ENCODE data around the gene MOG.

The MOG gene

DNA sequence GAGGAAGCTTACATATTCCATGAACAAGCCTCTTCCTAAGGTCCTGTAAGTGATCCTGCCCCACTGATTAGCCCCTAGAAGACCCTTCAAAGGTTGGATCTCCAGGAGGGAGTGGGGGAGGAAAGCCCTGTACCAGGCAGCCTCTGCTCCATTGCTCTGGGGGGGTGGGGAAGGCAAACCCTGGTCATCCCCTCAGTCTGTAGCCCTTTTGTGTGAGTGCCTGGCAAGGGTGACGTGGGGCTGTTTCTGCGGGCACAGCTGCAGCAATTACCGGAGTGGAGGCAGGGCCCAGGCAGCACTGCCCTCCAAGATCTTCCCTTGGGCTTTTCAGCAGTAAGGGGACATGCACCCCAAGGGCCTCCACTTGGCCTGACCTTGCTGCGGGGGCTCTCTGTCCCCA lies at the start of gene MOG:
MOG (plus strand) TSS at position 295 of the 400 bp plus-strand sequence. CDS start 118 bp downstream, outside the sequence.
- no peak for DNase-seq

DNA sequence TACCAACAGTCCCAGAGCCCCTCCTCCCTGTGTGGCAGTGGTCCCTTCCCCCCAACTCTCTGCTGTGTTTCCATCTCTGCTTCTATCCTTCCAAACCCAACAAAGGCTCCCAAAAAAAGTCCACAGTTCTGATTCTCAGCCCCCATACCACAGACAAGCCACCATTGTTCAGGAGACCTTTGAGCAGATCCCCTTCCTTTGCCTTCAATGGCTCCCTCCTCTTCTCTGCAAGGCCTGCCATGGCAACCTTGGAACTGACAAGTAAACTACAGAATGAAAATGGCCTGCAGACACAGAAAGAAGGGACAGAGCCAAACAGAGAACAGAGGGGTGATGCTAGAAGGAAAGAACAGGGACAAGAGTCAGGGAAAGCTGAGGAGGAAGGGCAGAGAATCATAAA lies 48.8 kb upstream of the MOG start:
- no peak for DNase-seq

DNA sequence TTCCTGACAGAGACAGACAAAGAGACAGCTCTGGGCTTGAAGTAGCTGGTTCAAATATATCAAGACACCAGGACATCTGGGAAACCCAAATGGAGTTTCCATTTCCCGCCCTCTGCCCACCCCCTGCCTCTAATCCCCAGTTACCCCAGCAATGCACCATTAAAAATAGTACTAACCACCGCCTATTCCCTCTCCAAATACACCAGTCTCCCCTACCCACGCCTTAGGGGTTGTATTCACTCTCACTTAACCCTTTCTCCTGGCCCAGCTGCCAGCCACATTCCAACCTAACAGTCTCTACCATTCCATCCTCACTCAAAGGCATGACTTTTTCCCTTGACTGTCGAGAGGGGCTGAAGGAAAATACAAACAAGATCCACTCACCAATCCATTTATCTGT lies 46.4 kb upstream of the MOG start:
- DNase-seq = no peak

DNA sequence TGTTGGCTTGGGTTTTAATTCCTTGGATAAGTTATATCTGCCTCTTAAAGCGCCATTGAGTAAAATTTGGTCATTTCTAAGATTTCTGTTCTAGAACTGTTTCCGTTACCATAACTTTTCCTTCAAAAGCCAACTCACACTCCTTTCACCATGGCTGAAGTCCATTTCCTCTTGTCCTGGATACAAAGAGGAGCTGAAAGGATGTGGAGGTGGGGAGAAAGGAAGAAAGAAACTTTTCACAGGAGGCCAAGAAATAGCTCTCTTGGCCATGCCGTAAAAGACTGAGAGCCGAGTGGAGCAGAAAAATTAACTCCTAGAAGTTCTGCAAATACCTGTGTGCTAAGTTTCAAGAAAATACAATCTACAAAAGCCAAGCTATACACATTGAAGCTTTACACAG lies 45.5 kb upstream of the MOG start:
- no peak for DNase-seq

DNA sequence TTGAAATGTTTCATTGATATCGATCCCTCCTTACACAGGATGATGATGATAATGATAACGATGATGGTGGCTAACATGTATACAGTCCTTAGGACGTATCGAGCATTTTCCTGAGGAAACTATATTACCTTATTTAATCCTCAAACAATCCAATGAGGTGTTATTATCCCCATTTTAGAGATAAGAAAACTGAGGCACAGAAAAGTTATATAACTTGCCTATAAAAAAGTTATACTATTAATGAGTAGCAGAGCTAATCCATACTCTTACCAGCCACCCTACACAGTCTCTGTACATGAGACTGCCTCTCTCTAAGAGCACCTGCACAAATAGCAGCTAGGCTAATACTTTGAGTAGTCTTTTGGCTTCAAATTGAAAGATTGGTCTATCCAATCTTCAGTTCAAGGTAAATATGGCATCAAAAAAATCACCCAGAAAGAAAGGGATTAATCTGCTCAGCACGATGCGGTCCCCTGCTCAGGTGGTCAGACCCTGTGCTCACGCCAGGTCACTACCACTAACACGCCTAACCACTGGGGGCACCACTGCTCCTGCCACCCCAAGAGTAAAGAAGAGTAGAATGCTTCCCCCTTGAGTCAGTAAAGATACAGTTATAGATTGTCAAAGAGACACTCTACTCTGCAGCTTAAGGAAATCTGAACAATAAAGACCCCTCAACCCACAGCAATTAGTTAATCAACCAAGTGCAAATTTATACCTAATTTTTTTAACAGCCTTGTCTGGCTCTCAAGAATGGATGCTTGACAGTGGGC lies 38.9 kb upstream of the MOG start:
- DNase-seq = no peak

DNA sequence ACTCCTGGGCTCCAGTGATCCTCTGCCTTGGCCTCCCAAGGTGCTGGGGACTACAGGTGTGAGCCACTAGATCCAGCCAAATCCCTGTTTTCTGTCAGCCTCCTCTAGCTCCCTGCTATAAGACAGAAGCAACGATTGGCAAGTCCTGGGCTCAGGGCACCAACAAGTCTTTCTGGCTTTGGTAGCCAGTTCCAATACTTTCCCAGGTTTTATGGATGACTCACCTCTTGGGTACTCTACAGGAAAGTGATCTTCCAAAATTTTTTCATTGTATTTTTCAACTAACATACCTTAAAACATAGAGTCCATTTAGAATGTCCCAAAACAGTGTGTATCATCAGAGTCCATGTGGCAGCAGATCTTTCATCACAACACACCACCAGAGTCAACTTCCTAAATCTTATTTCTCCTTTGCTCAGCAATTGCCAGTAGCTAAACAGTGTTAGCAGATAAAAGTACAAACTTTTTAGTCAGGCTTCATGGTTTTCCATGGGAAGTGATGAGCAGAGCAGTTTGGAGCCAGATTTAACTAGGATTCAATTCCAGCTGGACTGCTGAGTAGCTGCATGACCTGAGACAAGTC lies 37.2 kb upstream of the MOG start:
- DNase-seq = no peak

DNA sequence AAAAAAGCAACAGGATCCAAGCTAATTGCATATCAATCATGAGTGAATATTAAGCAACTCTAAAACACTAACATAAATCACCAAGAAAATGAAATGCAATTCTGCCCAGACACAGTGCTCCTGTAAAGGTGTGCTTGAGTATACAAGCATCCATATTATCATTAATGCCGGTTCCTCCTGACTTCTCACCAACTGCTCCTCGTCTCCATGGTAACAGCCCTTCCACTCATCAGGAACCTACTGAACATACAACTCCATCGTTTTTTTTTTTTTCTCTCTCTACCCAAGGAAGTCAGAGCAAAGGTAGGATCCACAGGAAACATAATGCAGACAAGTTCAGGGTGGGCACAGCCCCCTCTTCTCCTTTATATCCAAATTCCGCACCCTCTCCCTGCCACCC lies 36.3 kb upstream of the MOG start:
- no peak for DNase-seq

DNA sequence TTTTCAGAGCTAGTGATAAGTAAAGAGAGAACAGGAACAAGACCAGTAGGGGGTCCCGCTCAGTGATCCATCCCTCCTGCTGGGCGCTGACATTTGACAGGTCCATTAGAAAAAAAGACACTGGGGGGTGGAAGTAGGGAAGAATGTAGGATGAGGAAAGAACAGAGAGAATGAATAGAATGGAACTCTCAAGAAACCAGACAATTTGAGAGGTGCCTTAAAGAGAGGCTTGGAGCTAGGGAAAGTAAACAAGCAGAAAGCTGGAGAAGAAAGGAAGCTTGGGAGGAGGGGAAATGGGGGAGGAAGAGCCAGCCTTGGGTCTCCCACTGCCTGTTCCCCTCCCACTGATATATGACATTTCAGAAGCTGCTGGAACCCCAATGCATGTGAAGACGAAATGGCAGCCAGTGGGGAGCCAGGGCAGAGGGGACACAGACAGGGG lies 32.4 kb upstream of the MOG start:
- DNase-seq = no peak

DNA sequence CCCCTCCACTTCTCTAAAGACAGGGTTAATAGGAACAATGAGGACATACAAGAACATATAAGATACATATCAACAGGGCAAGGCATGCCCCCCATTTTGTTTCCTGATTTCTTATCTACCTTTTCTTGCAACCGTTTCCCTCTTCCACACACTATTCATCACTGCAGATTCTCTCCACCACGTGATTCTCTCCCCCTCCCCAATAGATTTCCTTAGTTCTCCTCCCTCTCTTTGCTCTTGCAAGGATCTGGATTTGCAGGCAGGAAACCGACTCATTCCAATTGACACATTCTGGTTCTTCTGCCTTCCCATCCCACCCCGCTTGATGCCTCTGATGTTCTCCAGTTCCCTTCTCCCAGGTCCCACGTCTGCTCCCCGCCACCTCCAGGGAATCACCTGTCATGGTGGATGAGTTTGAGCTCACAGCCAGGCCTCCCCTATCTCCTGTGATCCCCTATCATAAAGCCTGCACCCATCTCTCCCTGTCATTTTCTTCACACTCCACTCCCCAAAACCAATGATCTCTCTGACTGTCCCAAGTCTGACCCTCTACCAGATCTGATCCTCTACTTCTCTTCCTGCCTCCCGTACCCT lies 31.5 kb upstream of the MOG start:
- DNase-seq = no peak

DNA sequence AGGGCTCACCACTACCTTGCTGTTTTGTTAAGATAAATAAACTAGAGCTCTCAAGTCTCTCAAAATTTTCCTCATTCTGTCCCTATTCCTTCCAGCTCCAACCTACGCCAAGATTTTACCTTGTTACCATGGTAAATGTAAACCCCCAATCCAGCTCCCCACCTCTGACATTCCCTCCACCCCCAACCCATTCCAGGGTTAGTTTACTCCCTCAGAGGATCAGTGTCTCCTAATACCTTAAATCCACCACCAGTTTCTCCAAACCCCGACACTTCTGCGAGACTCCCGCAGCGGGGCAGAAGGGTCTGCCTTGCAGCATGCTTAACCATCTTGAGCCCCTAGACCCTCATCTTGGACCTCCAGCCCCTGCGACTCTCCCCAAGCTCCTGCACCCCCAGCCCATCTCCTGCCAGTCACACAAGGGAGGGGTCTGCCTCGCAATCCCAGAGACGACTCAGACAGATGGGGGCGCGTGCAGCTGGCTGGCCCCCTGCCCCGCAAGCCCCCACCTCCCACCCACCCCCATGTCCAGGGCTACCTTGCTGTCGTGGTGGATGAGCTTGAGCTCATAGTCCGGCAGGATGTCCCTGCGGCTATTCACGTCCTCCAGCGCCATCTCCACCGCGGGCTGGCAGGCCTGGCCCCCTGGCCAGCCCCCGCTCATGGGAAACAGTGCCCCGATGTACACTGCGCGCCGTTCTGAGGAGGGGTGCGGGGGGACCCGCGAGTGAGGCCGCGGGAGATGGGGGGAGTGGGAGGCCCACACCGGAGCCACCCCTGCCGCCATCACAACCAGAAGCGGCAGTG lies 29.7 kb upstream of the MOG start:
- peak in 1 of 2 donors; percentile 13 for DNase-seq

DNA sequence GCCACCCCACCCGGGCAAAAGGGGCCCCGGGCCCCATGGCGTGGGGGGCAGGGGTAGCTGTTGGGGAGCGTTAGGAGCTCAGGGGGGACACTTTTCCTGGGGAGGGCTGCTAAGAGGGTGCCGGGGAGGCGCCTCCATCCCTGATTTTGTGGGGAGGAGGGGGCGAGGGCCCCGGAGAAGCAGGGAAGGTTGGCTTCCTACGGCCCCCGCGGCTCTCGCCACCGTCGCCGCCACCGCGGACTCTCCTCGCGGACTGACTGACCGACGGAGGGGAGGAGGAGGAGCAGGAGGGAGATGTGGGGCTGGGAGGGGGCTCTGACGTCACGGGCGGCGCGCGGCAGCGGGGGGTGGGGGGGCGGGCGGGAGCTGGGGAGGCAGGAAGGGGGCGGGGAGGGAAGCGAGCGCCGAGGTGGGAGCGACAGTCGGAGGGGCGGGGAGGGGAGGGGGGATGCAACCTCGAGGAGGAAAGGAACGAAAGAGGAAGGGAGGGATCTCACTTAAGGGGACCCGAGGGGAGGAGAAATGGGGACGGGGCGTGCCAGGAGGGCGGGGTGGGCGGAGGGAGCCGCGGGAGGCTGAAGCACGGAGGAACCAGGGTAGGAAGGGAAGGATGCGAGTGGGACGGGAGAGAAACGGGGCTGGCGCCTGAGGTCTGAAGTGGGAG lies 29.0 kb upstream of the MOG start:
- peak; percentile 59 to 64 for DNase-seq

DNA sequence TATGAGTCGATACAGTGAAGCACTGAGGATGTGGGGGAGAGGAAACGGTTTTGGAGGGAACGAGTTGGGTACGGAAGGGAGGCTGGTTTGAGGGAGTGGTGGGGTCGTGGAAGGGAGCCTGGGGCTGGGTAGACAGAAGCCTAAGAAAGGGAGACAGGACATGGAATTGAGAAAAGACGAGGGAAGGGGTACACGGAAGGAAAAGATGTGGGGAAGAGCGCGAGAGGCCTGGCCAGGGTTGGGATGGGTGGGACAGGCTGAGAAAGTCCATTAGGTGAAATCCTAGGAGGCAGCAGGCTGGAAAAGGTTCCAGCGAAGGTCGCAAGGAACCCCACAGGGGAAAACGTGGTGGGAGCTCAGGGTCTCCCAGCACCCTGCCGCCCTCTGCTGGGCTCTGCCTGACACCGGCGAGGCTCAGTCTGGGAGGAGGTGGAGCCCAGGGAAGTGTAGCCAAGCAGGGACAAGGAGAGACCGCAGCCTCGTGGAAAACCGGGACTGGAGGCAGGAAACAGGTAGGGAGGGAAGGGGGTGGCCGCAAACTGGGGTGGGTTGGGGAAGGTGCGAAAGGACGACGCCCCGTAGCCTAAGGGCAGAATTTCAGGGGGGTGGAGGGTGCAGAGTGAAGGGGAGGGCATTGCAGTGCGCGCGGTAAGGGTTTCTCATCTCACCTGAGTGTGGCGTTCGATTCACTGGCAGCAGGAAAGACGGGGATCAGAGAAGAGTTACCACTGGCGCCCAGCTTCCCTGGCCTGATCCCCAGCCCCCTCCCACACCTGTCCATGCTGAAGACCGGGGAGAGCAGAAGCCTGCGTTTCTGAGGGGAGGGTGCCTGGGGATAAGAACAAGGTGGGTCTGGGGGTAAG lies 28.2 kb upstream of the MOG start:
- DNase-seq = peak; percentile 58 to 61

DNA sequence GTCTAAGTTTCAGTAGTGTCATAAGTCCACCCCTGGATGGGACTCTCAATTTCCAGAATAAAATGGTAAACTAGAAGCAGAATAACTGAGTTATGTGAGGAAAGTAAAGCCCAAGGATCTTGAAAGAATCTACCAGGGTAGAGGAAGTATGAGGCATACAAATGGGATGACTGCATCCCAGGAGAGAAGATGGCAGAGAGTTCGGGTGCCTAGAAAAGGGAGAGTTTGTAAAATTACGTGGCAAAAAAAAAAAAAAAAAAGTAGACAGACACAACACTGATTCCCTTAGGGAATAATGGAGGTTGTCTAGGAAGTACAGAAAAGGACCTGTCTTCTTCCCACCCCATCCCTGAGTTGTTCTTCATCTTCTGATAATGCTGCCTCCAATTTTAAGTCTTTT lies 27.3 kb upstream of the MOG start:
- no peak for DNase-seq

DNA sequence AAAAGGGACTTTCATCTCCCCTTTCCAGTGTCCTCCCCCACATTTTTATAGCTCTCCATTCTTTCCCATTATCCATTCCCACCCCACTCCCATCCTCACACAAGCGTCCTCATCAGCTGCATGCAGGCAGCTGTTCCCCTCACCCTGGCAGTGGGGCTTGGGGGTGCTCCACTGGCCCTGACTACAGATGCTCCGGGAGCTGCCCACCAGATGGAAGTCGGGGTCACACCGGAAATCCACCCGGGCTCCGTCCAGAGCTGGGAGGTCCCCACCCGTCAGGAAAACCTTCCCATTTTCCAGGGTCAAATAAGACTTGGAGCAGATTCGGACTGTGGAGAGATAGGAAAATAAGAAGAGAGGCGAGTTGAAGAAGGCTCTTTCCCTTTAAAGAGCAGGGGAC lies 26.6 kb upstream of the MOG start:
- DNase-seq = no peak

DNA sequence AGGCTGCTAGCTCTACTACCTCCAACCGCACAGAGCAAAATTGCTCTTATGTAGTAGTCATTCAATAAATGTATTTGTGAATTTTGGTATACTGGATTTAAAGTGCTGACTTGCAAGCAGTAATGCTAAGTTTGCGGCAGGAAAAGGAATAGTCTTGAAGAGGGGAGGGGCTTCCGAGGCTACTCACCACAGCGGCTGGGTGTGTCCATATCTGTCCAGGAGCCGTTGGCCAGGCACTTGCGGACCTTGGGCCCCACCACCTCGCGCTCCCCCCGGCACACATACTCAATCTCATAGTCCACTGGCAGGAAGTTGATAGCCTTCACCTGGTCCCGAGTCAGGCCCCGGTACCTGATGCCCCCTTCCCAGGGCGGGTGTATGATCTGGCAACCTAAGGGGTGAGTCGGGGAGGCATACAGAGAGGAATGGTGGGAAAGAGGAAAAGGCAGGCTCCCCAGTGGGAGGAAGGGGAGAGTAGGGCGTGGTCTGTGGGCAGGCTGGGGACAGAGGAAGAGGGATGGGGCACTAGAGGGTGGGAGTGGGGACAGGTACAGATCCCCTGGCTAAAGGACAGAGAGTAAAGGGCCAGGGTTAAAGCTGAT lies 25.6 kb upstream of the MOG start:
- DNase-seq = no peak

DNA sequence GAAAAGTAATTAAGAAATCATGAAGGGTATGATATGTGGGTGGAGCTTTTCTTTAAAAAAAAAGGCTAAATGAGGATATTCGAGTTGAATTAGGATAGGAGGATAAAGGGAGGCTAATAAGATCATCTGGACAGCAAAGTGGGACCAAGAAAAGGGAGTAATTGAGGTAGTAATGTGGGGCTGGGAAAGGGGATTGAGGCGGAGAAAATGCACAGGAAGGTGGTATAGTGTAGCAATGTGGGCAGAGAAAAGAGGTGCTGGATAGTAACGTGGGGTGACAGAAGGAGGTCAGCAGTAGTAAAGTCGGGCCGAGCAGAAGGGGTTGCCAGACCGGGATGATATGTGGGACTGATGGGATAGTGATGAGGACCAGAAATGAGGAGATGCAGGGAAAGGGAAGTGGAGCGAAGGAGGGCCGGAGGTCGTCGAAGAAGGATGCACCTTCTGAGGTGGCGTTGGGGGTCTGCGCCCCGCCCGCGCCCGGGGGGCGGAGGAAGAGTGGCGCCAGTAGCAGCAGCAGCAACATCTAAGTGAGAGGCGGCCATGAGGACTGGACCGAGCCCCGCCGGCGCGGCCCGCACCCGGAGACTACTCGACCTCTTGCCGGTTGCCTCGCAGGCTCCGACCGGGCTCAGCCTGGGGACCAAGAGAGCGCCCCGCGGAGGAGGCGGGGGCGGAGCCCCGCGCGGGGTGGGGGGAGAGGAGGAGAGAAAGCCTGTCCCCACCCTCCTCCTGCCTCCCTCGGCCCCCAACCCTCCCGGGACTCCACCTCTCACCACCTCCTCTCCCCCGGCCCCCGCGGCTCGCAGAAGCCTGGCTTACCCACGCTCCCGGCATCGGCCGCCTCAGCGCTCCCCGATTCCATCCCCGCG lies 24.8 kb upstream of the MOG start:
- peak; percentile 67 to 68 for DNase-seq

DNA sequence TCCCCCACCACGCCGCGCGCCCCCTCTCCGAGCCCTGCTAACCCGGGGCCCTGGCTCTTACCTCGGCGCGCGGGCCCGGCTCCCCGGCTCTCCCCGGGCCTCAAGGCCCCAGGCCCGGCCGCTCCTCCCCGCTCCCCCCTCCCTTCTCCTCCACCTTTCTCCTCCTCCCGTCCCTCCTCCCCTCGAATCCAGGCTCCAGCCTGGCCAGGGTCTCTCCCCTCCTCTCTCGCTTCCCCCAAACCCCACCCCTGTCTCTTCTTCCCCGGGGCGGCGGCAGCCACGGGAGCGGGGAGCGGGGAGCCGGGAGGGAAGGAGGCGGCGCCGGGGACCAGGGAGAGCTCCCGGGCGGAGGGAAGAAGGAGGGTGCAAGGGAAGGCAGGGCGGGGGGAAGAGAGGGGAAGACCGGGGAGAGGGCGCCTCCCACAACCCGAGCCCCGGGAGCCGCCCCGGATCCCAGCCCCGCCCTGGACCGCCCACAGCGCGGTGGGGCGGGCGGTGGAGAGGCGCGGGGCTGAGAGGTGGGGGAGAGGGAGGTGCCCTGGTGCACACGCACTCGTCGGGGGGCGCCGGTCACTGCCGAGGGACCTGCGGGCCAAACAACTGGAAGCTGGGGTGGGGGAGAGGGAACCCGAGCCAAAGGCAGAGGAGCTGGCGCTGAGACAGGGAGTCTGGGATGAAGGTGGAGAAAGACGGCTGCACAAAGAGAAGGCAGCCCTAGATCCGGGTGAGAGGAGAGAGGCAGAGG lies 23.9 kb upstream of the MOG start, which contains the start of gene GABBR1:
GABBR1 (minus strand) TSS at position 395 of the 745 bp plus-strand sequence. CDS start 798 bp downstream, outside the sequence.
- DNase-seq = peak; percentile 74

DNA sequence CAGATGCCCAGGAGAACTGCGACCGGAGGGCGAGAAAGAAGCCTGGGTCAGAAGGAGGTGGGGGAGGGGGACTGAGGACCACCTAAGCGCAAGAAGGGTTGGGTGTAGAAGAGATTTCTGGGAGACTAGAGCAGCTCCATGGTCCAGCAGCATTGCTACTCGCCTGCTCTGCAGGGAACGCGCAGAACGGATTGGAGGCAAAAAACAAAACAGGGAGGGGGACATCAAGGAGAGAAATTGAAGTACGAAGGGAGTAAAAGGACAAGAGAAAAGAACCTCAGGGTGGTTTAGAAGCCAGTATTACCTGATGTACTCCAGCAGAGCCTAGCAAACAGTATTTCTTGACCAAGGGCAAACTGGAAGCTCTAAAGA lies 23.4 kb upstream of the MOG start:
- no peak for DNase-seq

DNA sequence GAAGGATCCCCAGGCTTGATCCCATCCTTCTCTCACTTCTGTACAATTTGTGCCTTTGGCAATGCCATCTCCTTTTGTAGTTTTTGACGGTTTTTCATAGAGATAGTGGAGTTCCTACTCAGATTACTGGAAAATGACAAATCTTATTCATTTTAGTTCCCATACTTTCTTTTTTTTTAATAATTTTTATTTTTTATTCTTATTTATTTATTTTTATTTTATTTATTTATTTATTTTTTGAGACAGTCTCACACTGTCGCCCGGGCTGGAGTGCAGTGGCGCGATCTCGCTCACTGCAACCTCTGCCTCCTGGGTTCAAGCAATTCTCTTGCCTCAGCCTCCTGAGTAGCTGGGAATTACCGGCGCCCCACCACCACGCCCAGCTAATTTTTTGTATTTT lies 19.6 kb upstream of the MOG start:
- no peak for DNase-seq

All from activated CD4-positive, alpha-beta T cell treated with anti-CD3 and anti-CD28 coated beads for 4 hours (primary cell).